T-helper 2 cell treated with Interferon-gamma antibody and Interleukin-4, amounts not matched to agents 5 μg/mL and 100 μg/mL, for 36 hours (primary cell): ENCODE results near the gene RILPL1.
"Not testable (repeated sequence)": the region's sequence is repeated elsewhere in the genome, so short reads cannot be mapped to it uniquely, and the experiment has no call there.

Experiments
- DNase-seq: peaks from one replicate; pipeline ENCODE4 v3.0.0; 2021; ENCODE audit warnings: low spot score
- H3K27ac Mint-ChIP-seq: one replicate; pipeline ENCODE4 v1.8.0; 2021; ENCODE audit warnings: mild to moderate bottlenecking, mixed read lengths
- H3K27me3 Mint-ChIP-seq: one replicate; pipeline ENCODE4 v1.8.0; 2021; ENCODE audit warnings: low read depth, mixed read lengths
- H3K36me3 Mint-ChIP-seq: one replicate; pipeline ENCODE4 v1.8.0; 2021; ENCODE audit warnings: low read depth, mixed read lengths
- H3K4me1 Mint-ChIP-seq: one replicate; pipeline ENCODE4 v1.8.0; 2021; ENCODE audit warnings: low read depth, mixed read lengths
- H3K4me3 Mint-ChIP-seq: one replicate; pipeline ENCODE4 v1.8.0; 2022; ENCODE audit warnings: mild to moderate bottlenecking, moderate library complexity, mixed read lengths
- H3K9me3 Mint-ChIP-seq: one replicate; pipeline ENCODE4 v1.8.0; 2021; ENCODE audit warnings: mixed read lengths

RILPL1 gene

DNA sequence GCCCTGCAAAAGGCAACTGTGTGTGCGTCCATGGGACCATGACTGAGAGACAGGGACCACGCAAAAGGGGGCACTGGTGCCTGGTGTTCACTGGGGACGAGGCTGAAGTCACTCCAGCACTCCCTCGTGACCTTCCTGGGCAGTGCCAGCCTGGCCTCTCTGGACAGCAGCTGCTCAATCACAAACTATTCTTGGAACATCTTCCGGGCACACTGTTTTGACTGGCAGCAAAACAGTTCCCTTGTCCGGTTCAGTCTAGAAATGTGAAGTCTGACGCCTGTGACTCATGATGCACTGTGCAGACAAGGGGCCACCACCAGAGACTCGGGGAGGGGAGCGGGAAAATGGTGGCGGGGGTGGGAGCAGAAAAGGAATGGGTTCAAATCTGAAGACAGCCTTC, 54.8 kb downstream of the RILPL1 start:
- H3K4me3 Mint-ChIP-seq: no peak overlapping the region
- H3K36me3 Mint-ChIP-seq: peaks cover 5% of the 10 kb centered on the region
- no peaks in the 10 kb centered on the region for H3K9me3 Mint-ChIP-seq
- no peaks in the 10 kb centered on the region for H3K27me3 Mint-ChIP-seq
- H3K27ac Mint-ChIP-seq: no peak overlapping the region
- DNase-seq: no peak
- H3K4me1 Mint-ChIP-seq: peaks cover 12% of the 10 kb centered on the region

DNA sequence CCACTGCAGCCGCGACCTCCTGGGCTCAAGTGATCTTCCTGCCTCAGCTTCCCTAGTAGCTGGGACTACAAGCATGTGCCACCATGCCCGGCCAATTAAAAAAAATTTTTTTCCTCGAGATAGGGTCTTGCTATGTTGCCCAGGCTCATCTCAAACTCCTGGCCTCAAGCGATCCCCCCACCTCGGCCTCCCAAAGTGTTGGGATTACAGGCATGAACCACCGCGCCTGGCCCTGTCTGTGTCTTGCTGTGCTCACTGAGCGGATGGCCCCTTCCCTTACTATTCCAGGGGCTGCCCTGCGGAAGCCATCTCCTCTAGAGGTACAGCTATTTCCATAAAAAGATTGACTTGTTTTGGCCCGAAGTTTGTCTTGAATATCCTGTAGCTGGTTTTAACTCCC, 55.5 kb downstream of the RILPL1 start:
- peaks cover 5% of the 10 kb centered on the region for H3K36me3 Mint-ChIP-seq
- H3K27ac Mint-ChIP-seq: no peak overlapping the region
- peaks cover 13% of the 10 kb centered on the region for H3K4me1 Mint-ChIP-seq

DNA sequence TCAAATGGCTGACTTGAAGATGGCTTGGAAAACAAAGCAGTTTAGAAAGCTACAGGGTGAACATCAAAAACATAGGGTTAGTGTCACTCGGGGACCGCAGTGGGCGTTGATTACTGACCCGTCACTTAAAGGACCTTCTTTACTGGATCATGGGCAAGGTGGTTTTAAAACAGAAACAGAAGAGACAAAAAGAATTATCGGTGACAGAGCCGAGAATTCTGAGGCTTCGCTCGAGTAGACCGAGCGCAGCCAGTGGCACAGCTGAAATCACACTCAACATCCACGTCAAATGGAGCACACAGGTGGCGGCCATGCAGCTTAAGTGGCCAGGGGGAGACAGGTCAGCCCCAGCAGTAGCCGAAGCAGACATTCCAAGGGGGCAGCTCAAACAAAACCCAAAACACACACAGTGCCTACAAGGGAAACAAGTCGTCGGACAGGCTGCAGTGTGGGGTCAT, 58.2 kb downstream of the RILPL1 start:
- Mint-ChIP-seq H3K27ac (peak overlapping the region; percentile 26), H3K27me3 (no peaks in the 10 kb centered on the region), H3K4me1 (peaks cover 13% of the 10 kb centered on the region), H3K4me3 (no peak overlapping the region), H3K9me3 (no peaks in the 10 kb centered on the region), H3K36me3 (peaks cover 11% of the 10 kb centered on the region)
- DNase-seq: no peak

More for the DNA sequence above, 55.5 kb downstream of the RILPL1 start:
- Mint-ChIP-seq H3K4me3 (no peak overlapping the region), H3K9me3 (no peaks in the 10 kb centered on the region), H3K27me3 (no peaks in the 10 kb centered on the region)
- no peak for DNase-seq

DNA sequence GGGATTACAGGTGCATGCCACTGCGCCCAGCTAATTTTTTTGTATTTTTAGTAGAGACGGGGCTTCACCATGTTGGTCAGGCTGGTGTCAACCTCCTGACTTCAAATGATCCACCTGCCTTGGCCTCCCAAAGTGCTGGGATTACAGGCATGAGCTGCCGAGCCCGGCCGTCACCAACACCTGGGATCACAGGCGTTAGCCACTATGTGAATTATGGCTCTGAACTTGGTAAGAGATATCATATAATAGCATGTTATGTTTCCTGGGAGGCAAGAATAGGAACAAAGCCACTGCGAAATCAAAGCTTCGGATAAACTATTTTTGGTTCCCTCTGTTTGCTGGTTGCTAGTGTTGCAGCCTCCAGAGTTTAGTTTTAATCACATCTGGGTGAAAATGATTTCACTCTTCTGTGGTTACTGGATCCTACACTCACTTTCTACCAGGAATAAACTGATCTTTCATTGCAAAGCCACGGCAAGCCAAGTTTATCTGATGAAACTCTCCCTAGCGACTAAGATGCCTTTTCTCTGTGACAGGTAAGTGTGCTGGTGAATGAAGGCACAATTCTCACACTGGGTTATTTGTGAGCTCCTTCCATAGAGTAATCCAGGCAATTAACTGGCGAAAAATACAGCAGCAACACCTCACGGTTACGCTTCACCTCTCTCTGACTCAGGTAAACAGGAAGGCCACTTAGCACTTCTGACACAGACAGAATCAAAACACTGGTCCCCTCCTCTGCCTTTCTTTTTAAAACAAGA, 58.9 kb downstream of the RILPL1 start:
- no peaks in the 10 kb centered on the region for H3K9me3 Mint-ChIP-seq
- H3K27ac Mint-ChIP-seq: peak overlapping the region; percentile 26
- peaks cover 13% of the 10 kb centered on the region for H3K4me1 Mint-ChIP-seq
- no peak for DNase-seq
- peaks cover 14% of the 10 kb centered on the region for H3K36me3 Mint-ChIP-seq
- H3K4me3 Mint-ChIP-seq: no peak overlapping the region
- H3K27me3 Mint-ChIP-seq: no peaks in the 10 kb centered on the region

DNA sequence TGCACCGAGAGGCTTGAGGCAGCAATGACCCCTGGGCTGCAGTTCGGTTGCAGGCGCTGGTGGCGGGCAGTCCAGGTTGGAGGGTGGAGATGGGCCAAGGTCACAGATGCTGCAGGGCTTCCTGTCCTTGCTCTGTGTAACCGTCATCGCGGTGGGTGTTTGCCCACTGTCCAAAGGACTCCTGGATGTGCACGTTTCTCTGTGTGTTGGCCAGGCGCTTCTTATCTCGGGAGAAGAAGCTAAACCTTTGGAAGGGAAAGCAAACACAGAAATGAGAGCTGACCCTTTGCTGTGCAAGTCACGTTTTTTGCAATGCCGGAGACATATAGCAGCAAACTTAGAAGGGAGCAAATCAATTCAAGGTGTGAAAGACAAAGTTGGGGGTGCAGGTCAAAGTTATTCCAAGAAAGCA, 61.1 kb downstream of the RILPL1 start:
- H3K27ac Mint-ChIP-seq: no peak overlapping the region
- H3K9me3 Mint-ChIP-seq: no peaks in the 10 kb centered on the region
- H3K4me1 Mint-ChIP-seq: peaks cover 13% of the 10 kb centered on the region
- no peak for DNase-seq
- peaks cover 14% of the 10 kb centered on the region for H3K36me3 Mint-ChIP-seq
- no peaks in the 10 kb centered on the region for H3K27me3 Mint-ChIP-seq
- no peak overlapping the region for H3K4me3 Mint-ChIP-seq

DNA sequence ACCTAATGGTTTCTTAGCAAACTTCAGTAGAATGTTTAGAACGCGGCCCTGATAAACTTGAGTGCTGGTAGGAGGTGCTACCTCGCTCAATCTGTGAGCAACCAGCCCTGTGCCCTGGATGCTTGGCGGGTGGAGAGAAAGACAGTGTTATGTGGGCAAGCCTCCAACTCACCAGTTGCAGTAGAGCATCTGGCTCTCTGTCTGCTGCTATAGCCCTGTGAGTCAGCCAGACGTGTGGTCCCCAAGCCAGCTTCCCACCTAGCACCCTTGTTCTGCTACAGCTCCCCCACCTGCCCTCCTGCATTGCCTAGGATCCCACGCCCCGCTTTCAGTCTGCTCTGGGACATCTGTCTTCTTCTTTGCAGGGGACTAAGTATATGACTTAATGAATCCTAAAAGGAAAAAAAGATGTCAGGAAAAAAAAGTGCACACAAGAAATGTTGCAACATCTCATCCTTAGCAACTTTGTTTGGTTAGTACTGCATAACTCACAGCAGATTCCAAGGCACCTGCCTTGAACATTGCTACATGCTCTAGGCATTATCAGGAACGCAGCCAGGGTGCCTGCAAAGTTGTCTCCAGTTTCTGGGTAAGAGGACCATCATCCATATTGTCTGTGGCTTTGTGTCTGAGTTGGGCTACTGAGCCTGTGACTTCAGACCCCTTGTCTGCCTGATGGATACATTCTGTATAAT, 62.0 kb downstream of the RILPL1 start:
- no peaks in the 10 kb centered on the region for H3K27me3 Mint-ChIP-seq
- no peak for DNase-seq
- H3K9me3 Mint-ChIP-seq: no peaks in the 10 kb centered on the region
- peaks cover 13% of the 10 kb centered on the region for H3K36me3 Mint-ChIP-seq
- H3K4me1 Mint-ChIP-seq: peaks cover 11% of the 10 kb centered on the region
- H3K4me3 Mint-ChIP-seq: no peak overlapping the region
- H3K27ac Mint-ChIP-seq: no peak overlapping the region

DNA sequence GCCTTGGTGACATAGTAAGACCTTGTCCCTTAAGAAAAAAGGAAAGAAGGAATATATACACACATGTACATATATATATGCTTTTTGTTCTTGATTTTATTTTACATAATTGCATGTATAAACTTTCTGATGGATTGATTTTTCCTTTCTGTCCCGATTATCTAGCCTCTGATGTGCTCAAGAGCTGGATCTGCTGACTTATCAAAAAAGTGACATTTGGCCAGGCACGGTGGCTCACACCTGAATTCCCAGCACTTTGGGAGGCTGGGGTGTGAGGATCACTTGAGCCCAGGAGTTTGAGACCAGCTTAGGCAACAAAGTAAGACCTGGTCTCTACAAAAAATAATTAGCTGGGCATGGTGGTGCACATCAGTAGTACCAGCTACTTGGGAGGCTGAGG, 63.5 kb downstream of the RILPL1 start:
- Mint-ChIP-seq H3K27me3 (no peaks in the 10 kb centered on the region), H3K4me1 (peaks cover 13% of the 10 kb centered on the region), H3K36me3 (peaks cover 23% of the 10 kb centered on the region), H3K9me3 (no peaks in the 10 kb centered on the region), H3K4me3 (no peak overlapping the region), H3K27ac (no peak overlapping the region)
- DNase-seq: no peak

DNA sequence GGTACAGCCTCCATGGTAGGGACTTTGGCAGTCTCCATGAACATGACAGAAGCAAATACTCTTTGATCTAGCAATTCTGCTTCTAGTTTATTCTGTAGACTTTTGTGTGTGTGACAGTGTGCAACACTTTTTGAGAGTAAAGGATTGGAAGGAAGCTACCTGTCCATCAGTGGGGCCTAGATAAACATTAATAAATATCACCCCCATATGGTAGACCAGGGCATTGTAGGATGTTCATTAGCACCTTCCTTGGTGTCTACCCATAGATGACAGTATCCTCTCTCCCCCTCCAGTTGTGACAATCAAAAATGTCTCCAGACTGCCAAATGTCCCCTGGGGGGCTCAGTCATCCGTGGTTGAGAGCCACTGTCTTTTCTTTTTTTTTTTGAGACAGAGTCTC, 64.7 kb downstream of the RILPL1 start:
- H3K4me1 Mint-ChIP-seq: peaks cover 8% of the 10 kb centered on the region
- DNase-seq: no peak
- H3K4me3 Mint-ChIP-seq: no peak overlapping the region
- no peaks in the 10 kb centered on the region for H3K27me3 Mint-ChIP-seq
- H3K27ac Mint-ChIP-seq: no peak overlapping the region
- H3K9me3 Mint-ChIP-seq: no peaks in the 10 kb centered on the region
- H3K36me3 Mint-ChIP-seq: peaks cover 25% of the 10 kb centered on the region

DNA sequence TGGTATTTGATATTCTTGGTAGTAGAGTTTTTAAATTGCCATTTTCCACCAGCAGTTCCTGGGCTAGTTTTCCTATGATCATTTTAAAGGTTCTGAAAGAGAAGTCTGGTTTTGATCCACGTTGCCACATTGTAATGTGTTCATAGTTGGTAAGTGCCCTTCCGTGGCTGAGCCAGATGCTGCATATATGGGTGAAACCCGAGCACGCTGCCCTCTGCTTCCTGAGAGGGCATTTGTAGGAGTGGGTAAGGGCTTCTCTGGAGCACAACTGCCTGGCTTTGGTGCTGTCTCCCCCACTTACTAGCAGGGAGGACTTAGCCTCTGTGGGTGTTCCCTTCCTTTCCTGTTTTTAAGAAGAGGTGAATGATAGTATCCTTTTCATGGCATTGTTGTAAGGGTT, 68.4 kb downstream of the RILPL1 start:
- Mint-ChIP-seq H3K27me3 (no peaks in the 10 kb centered on the region), H3K4me1 (peaks cover 13% of the 10 kb centered on the region), H3K27ac (no peak overlapping the region), H3K4me3 (no peak overlapping the region), H3K9me3 (no peaks in the 10 kb centered on the region), H3K36me3 (peaks cover 27% of the 10 kb centered on the region)
- DNase-seq: no peak

DNA sequence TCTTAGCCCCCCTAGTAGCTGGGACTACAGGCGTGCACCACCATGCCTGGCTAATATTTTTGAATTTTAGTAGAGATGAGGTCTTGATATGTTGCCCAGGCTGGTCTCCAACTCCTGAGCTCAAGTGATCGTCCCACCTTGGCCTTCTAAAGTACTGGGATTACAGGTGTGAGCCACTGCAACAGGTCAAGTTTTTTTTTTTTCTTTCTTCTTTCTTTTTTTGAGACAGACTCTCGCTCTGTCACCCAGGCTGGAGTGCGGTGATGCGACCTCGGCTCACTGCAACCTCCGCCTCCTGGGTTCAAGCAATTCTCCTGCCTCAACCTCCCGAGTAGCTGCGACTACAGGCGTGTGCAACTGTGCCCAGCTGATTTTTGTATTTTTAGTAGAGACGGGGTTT, 70.3 kb downstream of the RILPL1 start:
- Mint-ChIP-seq H3K36me3 (peaks cover 33% of the 10 kb centered on the region), H3K4me1 (peaks cover 19% of the 10 kb centered on the region)
- DNase-seq, H3K4me3 Mint-ChIP-seq, H3K27me3 Mint-ChIP-seq, H3K27ac Mint-ChIP-seq, H3K9me3 Mint-ChIP-seq: not testable (repeated sequence)

DNA sequence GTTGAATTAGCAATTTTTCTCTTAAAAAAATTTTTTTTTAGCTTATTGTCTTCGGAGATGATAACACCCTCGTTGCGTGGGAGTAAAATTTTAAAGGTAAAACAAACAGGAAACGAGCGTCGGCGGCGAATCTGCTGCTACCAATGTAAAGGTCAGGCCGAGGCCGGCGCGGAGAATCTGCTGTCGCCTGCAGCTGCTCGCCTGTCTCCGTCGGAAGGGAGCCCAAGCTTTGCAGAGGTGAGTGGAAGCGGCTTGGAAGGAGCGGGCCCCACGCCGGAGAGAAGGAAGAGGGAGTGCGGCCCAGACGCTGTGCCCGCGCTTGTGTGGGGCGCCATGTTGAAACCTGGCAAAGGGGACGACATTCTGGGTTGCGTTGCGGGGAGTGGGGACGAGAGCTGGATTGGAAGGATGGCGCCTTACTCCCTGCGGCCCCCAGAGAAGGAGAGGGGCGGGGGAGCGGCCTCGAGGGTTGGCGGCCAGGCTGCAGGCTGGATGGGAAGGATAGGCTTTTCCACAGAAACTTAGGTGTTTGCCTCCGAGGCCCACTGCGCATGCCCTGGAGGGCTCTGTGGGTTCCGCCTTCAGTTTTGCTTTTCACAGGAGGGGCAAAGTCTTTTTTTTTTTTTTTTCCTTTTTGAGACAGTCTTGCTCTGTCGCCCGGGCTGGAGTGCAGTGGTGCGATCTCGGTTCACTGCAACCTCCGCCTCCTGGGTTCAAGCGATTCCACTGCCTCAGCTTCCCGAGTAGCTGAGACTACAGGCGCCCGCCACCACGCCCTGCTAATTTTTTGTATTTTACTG, 75.3 kb downstream of the RILPL1 start, which contains the start of gene SNRNP35:
Gene SNRNP35 (plus strand): TSS at position 160 of the 800 bp plus-strand sequence. CDS start 7,402 bp downstream, outside the sequence.
- Mint-ChIP-seq H3K27me3 (no peaks in the 10 kb centered on the region), H3K27ac (peak within 1 kb of the TSS; percentile 99), H3K4me1 (peaks cover 13% of the 10 kb centered on the region), H3K4me3 (peak within 1 kb of the TSS; percentile 95), H3K9me3 (no peaks in the 10 kb centered on the region), H3K36me3 (peaks cover 18% of the 10 kb centered on the region)
- DNase-seq: peak; percentile 80

DNA sequence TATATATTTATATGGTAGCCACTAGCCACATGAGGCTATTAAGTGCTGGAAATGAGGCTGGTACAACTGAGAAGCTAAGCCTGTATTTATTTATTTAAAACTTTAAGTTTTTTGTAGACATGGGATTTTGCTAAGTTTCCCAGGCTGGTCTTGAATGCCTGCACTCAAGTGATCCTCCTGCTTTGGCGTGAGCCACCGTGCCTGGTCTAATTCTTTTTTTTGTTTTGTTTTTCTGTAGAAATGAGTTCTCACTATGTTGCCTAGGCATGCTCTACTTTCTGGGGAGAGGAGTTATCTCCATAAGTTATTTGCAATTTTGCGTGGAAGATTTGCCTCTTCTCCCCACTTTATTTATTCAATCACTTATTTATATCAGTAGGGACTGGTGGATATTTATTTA, 80.4 kb downstream of the RILPL1 start:
- Mint-ChIP-seq H3K9me3 (no peaks in the 10 kb centered on the region), H3K36me3 (peaks cover 6% of the 10 kb centered on the region), H3K4me3 (no peak overlapping the region), H3K27me3 (no peaks in the 10 kb centered on the region), H3K4me1 (peaks cover 10% of the 10 kb centered on the region), H3K27ac (no peak overlapping the region)
- DNase-seq: no peak

DNA sequence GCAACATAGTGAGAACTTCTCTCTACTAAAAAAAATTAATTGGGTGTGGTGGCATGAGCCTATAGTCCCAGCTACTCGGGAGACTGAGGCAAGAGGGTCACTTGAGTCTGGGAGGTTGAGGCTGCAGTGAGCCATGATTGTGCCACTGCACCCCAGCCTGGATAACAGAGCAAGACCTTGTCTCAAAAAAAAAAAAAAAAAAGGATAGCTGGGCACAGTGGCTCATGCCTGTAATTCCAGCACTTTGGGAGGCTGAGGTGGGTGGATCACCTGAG, 81.3 kb downstream of the RILPL1 start:
- DNase-seq, H3K27me3 Mint-ChIP-seq, H3K36me3 Mint-ChIP-seq, H3K27ac Mint-ChIP-seq, H3K9me3 Mint-ChIP-seq, H3K4me3 Mint-ChIP-seq: not testable (repeated sequence)
- peaks cover 13% of the 10 kb centered on the region for H3K4me1 Mint-ChIP-seq

DNA sequence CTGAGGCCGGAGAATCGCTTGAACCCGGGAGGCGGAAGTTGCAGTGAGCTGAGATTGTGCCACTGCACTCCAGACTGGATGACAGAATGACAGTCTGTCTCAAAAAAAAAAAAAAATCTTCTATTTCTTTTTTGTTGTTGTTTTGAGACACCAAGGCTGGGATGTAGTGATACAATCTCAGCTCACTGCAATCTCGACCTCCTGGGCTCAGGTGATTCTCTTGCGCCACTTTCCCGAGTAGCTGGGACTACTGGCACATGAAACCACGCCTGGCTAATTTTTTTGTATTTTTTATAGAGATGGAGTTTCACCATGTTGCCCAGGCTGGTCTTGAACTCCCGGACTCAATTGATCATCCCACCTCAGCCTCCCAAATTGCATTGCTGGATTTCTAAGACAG, 82.9 kb downstream of the RILPL1 start:
- no peak overlapping the region for H3K4me3 Mint-ChIP-seq
- peaks cover 18% of the 10 kb centered on the region for H3K4me1 Mint-ChIP-seq
- H3K9me3 Mint-ChIP-seq: no peaks in the 10 kb centered on the region
- no peaks in the 10 kb centered on the region for H3K27me3 Mint-ChIP-seq
- no peak overlapping the region for H3K27ac Mint-ChIP-seq
- DNase-seq: no peak
- H3K36me3 Mint-ChIP-seq: peaks cover 3% of the 10 kb centered on the region
